ENCODE results near the gene PRDM16. TPM values are rescaled to one million over a fixed set of nuclear protein-coding genes. Genes with fewer than 3 reads are reported as not detected.

PRDM16 gene
- total RNA-seq, 2 donors from 2014 or later = 0.79 to 6.1 TPM

GRCh38 chr1:3409366-3410141 is 340.6 kb downstream of the PRDM16 start:
- H3K9me3 ChIP-seq = no peaks in the 10 kb centered on the region
- no peak overlapping the region for H3K9ac ChIP-seq (ENCODE audit: low read depth in 2 of 2, low read length in 2 of 2)
- intact Hi-C loops (cut with DNase I) = loop anchor here (5.0 to 10.0 kb wide), 3 partner anchors 125 to 397 kb away; no protein-coding TSS in a partner anchor
- H3K4me1 ChIP-seq = no peaks in the 10 kb centered on the region
- DNase-seq = no peak
- H3K27me3 ChIP-seq = no peaks in the 10 kb centered on the region
- H3K4me3 ChIP-seq = no peak overlapping the region
- no peak for TF ChIP-seq CTCF (IDR thresholded peaks at IDR 0.05)
- no peak overlapping the region for H3K27ac ChIP-seq
- H3K36me3 ChIP-seq = no peaks in the 10 kb centered on the region

GRCh38 chr1:3410142-3410925 is 341.3 kb downstream of the PRDM16 start:
- Histone ChIP-seq H3K36me3 (no peaks in the 10 kb centered on the region), H3K9me3 (no peaks in the 10 kb centered on the region), H3K27ac (no peak overlapping the region), H3K4me3 (no peak overlapping the region), H3K9ac (ENCODE audit: low read depth in 2 of 2, low read length in 2 of 2) (no peak overlapping the region), H3K4me1 (no peaks in the 10 kb centered on the region), H3K27me3 (no peaks in the 10 kb centered on the region)
- peak; percentile 39 for DNase-seq
- intact Hi-C loops (cut with DNase I) = no loop called here
- peak; percentile 40 for TF ChIP-seq CTCF (IDR thresholded peaks at IDR 0.05)

GRCh38 chr1:3411806-3412205 is 342.8 kb downstream of the PRDM16 start:
- no peak for TF ChIP-seq CTCF (IDR thresholded peaks at IDR 0.05)
- intact Hi-C loops (cut with DNase I) = no loop called here
- Histone ChIP-seq H3K27me3 (no peaks in the 10 kb centered on the region), H3K9ac (ENCODE audit: low read depth in 2 of 2, low read length in 2 of 2) (no peak overlapping the region), H3K4me3 (no peak overlapping the region), H3K36me3 (no peaks in the 10 kb centered on the region), H3K9me3 (no peaks in the 10 kb centered on the region), H3K4me1 (no peaks in the 10 kb centered on the region), H3K27ac (no peak overlapping the region)
- DNase-seq = no peak

- intact Hi-C loops (cut with DNase I) = no loop called here
- no peaks in the 10 kb centered on the region for H3K36me3 ChIP-seq
These were observed 343.4 kb downstream of the PRDM16 start for GRCh38 chr1:3412376-3412775.

More at GRCh38 chr1:3412376-3412775, 343.4 kb downstream of the PRDM16 start:
- no peak overlapping the region for H3K9ac ChIP-seq (ENCODE audit: low read depth in 2 of 2, low read length in 2 of 2)
- H3K27ac ChIP-seq = no peak overlapping the region
- no peaks in the 10 kb centered on the region for H3K27me3 ChIP-seq
- no peak for DNase-seq
- H3K4me1 ChIP-seq = no peaks in the 10 kb centered on the region
- no peaks in the 10 kb centered on the region for H3K9me3 ChIP-seq
- TF ChIP-seq CTCF (IDR thresholded peaks at IDR 0.05) = no peak
- no peak overlapping the region for H3K4me3 ChIP-seq

Measured in colonic mucosa (tissue), 4 donors.